Fibroblast of peridontal ligament (primary cell): Measurements from ENCODE around the gene SERINC5.
"Not testable (repeated sequence)": the region's sequence is repeated elsewhere in the genome, so short reads cannot be mapped to it uniquely, and the experiment has no call there.

Source experiments
- DNase-seq: peaks from one replicate; pipeline ENCODE4 v3.0.0-alpha.2; 2010; ENCODE audit errors: extremely low read depth

SERINC5 gene

DNA sequence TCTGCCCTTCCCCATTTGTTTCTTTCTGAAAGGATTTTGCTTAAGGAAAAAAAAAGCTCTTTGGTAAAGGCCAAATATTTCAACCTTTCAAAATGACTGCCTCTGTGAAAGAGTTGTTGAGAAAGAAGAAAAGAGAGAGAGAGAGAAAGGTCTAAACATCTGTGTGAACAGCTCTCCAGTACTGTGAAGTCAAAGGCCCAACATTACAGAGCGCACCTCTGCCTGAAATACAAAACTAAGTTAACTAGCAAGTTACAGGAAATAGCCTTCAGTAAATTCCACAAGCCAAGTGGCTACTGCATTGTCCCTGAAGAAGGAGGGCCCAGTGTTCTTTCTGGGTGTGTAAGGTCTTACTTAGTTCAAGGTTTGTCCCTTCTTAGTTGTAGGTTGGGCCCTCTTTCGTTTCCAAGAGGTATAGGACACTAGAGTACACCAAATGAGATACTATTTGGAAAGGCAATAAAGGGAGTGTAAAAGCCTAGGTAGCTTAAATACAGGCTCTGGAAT is 116.3 kb downstream of the SERINC5 start:
- no peak for DNase-seq

DNA sequence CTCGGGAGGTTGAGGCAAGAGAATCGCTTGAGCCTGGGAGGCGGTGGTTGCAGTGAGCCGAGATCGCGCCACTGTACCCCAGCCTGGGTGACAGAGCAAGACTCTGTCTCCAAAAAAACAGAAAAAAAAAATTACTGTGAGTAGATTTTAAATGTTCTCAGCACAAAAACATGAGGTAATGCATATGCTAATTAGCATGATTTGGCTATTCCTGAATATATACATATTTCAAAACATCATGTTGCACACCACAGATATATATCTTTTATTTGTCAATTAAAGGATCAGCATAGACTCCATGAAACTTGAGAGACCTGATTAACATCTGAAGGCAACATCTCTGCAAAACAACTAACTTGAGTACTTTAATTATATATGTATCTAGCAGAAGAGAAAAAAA is 117.4 kb downstream of the SERINC5 start:
- no peak for DNase-seq

DNA sequence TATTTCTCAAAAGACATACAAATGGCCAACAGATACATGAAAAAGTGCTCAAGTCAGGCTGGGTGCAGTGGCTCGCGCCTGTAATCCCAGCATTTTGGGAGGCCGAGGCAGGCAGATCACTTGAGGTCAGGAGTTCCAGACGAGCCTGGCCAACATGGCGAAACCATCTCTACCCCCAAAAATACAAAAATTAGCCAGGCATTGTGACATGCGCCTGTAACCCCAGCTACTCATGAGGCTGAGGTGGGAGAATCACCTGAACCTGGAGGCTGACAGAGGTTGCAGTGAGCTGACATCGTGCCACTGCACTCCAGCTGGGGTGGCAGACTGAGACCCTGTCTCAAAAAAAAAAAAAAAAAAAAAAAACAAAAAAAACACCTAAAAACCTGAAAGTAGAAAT is 119.0 kb downstream of the SERINC5 start:
- DNase-seq, result not testable (repeated sequence)

DNA sequence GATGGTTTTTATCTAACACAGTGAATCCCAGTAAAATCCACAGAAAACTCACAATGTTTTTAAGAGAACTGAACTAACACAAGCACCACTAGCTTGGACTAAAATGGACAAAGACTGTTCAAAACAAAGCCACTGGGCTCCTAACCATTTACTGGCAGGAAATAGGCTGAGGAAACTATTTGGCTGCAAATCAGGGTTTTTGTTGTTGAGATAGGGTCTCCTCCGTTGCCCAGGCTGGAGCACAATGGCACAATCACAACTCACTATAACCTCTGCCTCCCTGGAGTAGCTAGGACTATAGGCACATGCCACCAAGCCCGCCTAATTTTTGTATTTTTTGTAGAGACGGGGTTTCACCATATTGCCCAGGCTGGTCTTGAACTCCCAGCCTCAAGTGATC is 121.0 kb downstream of the SERINC5 start:
- no peak for DNase-seq

DNA sequence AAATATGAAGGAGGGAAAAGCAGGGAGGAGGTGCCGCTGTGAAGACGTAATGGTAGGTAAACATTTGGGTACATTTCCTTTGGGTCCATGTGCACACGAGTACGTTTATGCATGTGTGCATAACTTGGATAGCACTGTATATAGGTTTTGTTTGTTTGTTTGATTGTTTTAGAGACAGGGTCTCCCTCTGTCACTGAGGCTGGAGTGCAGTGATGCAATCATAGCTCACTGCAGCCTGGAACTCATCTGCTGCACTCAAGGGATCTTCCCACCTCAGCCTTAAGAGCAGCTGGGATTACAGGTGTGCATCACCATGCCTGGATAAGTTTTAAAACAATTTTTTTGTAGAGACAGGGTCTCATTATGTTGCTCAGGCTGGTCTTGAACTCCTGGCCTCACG is 126.7 kb downstream of the SERINC5 start:
- DNase-seq, result no peak

DNA sequence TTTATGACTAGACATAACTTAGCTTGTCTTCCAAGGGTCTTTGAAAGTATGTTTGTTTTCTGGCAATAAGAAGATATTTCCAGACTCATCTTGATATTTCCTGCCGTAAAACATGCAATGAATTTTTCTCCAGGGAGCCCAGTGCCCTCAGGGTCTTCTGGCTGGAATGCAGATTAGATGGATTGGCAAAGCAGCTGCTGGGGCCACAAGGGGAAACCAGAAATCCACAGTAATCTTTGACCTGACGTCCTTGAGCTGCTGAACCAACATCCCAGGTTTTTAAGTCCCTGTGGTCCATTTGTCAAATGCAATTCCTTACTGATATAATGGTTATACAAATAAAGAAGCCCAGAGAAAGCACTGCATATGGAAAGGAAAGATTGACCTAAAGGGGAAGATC is 127.7 kb downstream of the SERINC5 start:
- DNase-seq, result no peak

DNA sequence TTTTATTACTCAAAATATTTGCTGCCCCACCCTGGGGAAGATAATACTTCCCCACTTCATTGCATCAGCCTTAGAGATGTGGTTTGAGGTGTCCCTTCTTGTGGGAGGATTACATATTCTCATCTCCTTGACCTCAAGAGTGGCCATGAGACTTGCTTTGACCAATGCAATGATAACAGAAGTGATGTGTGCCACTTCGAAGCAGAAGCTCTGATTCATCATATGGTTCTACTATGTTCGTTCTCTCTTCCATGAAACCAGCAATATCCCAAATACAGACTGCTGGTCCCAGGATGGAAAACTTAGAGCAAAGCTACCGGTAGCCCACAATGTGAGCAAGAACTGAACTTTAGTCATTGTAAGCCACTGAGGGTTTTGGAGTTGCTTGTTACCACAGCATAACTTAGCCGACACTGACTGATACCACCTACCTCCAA is 128.7 kb downstream of the SERINC5 start:
- no peak for DNase-seq

- peak; percentile 89 for DNase-seq
Measured at GRCh38 chr5:80125962-80126480, 129.8 kb downstream of the SERINC5 start.

DNA sequence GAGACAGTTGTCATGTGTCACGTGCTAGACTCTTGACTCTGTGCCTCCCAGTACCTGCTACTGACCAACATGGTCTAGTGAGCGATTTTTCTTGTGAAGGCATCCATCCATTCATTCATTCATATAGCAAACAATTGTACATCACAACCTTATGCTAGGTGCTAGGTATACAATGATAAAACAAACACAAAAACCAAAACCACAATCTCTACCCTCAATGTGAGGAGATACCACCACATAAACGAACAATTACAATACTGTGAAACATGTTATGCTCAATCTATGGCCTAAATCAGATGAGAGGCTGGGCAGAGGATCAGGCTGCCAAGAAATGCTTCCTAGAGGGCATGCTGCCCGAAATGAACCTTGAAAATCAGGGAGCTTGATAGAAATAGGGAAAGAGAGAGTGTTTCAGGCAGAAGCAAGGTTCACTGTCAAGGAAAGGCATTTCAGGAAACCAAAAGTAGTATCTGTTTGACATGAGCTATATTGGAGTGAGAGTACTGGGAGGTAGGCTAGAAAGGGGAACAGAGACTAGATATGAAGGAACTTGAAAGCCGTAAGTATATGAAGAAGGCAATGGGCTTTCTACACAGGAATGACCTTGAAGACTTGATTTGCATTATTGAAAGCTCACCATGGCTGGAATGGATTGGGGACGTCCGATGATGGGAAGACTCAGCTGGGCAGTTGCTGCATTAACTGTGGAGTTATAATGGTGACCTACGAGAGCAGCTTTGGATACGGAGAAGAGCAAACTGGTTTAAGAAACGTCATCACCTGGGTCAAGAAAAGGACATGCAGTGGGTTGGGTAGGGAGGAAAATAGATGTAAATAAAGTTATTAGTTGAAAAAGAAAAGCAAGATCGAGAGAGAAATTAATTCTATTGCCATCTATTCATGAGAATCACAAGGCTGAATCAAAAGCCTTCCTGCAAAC is 130.6 kb downstream of the SERINC5 start:
- no peak for DNase-seq

- DNase-seq, result no peak
Measured at GRCh38 chr5:80124121-80124918, 131.5 kb downstream of the SERINC5 start.

- DNase-seq, result no peak
Measured at GRCh38 chr5:80122579-80122978, 133.3 kb downstream of the SERINC5 start.

- no peak for DNase-seq
Measured at GRCh38 chr5:80119372-80119771, 136.5 kb downstream of the SERINC5 start.

- DNase-seq, result peak; percentile 24
Measured at GRCh38 chr5:80117446-80117845, 138.4 kb downstream of the SERINC5 start.

DNA sequence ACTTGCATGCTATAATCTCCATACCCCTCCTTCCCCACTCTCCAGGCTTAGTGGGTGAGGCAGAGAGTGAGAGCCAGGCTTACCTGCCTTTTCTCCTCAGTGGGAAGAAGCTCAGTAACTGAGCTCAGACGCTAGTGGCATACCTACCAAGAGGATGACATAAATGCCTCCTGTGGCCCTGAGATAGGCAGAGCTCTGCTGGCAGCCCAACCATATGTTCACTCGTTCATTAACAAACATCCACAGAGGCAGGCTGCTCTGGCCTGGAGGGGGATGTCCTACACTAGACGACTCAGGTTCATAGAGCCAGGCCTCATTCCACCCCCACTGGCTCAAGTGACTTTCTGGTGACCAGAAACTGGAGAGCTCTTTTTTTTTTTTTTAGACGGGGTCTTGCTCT is 139.4 kb downstream of the SERINC5 start:
- DNase-seq, result no peak

GRCh38 chr5:80116000-80116399 is 139.8 kb downstream of the SERINC5 start:
- DNase-seq, result no peak

DNA sequence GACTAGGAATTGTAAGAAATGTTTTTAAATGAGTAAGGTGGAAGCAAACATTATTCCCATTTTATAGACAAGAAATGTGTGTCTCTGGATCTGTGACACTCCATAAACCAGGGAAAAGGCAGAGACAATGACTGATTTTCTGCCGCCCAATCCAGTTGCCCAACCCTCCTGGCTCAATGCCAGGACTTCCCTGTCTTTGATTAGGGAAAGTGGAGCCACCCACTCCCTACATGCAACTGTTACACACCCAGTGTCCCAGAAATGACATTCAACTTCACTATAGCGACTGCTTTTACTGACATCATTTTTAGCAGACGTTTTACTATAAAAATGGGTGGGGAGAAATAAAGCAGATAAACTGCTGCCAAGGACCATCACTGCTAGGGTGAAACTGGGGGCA is 141.0 kb downstream of the SERINC5 start:
- DNase-seq, result no peak

DNA sequence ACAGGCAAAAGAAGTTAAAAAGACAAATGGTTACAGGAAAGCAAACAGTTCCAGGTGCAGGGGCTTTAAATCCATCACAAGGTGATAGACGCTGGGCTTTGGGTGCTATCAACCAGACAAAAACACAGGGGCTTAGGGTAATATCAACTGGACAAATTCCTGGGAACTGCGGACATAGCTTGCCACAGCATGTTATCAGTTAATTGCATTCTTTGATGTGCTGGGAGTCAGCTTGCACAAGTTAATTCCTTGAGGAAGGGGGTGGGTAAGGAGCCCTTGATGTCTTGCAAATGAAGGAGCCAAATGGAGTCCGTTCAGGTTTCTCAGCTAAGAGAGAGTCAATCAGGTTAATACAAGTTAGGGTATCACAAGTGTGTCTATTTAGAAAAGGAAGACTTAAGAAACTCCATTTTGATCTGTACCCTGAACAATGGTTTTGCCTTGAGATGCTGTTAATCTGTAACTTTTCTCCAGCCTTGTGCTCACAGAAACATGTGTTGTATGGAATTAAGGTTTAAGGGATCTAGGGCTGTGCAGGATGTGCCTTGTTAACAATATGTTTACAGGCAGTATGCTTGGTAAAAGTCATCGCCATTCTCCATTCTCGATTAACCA is 144.4 kb downstream of the SERINC5 start:
- DNase-seq, result not testable (repeated sequence)

GRCh38 chr5:80109646-80110478 is 146.0 kb downstream of the SERINC5 start:
- no peak for DNase-seq

GRCh38 chr5:80106916-80107315 is 148.9 kb downstream of the SERINC5 start:
- DNase-seq, result no peak

GRCh38 chr5:80105698-80106439 is 150.0 kb downstream of the SERINC5 start:
- DNase-seq, result no peak
